A673 (cell line): ENCODE data around the gene CLSTN2. TPM values are rescaled to one million over a fixed set of nuclear protein-coding genes. Genes with fewer than 3 reads are reported as not detected.

Experiments
- BruUV-seq: library from RNA; stranded (reverse); fragments of 400-500 nt; replicated peaks from 2 replicates; lab custom pipeline; 2021; lab: Mats Ljungman, UMichigan
- CTCF ChIA-PET: fragments of 300-600 bp; sonication (Branson Sonifier 250); formaldehyde crosslinking; loops from one replicate; lab custom pipeline; 2022; ENCODE audit warnings: antibody characterized with exemption; lab: Charles Lee
- POLR2A ChIA-PET: fragments of 300-600 bp; sonication (Branson Sonifier 250); formaldehyde crosslinking; loops from one replicate; lab custom pipeline; 2022; ENCODE audit warnings: antibody characterized with exemption; ENCODE audit not compliant: low non-redundant PET; lab: Charles Lee
- DNase-seq: peaks from one replicate; pipeline ENCODE4 v3.0.0-alpha.2; 2015; ENCODE audit warnings: low spot score
- H3K27ac ChIP-seq: fragments of 200-600 bp; sonication (generic); 2 replicates; pipeline ENCODE4 v1.5.1; 2016; ENCODE audit warnings: mixed run types, low read depth, mild to moderate bottlenecking, mixed read lengths, antibody characterized with exemption, low read length; ENCODE audit not compliant: poor library complexity, severe bottlenecking
- H3K27me3 ChIP-seq: fragments of 200-600 bp; sonication (generic); replicated peaks from 2 replicates; pipeline ENCODE4 v1.6.1; 2017; ENCODE audit warnings: mixed run types, low read depth, mild to moderate bottlenecking, mixed read lengths, antibody characterized with exemption, low read length; ENCODE audit not compliant: insufficient read depth, poor library complexity
- H3K36me3 ChIP-seq: fragments of 200-600 bp; sonication (generic); 2 replicates; pipeline ENCODE4 v1.6.1; 2016; ENCODE audit warnings: mixed run types, mild to moderate bottlenecking, mixed read lengths, antibody characterized with exemption, low read length; ENCODE audit not compliant: insufficient read depth, poor library complexity, severe bottlenecking
- H3K4me1 ChIP-seq: fragments of 200-600 bp; sonication (generic); 2 replicates; pipeline ENCODE4 v1.6.1; 2017; ENCODE audit warnings: mixed run types, mild to moderate bottlenecking, mixed read lengths, antibody characterized with exemption, low read length; ENCODE audit not compliant: insufficient read depth, poor library complexity, severe bottlenecking
- H3K4me3 ChIP-seq: fragments of 200-600 bp; sonication (generic); 2 replicates; pipeline ENCODE4 v1.5.1; 2016; ENCODE audit warnings: low read depth, mixed run types, mild to moderate bottlenecking, mixed read lengths, low read length; ENCODE audit not compliant: poor library complexity, severe bottlenecking
- H3K9me3 ChIP-seq: fragments of 200-600 bp; sonication (generic); 2 replicates; pipeline ENCODE4 v1.6.1; 2016; ENCODE audit warnings: mixed run types, low read depth, mild to moderate bottlenecking, mixed read lengths, antibody characterized with exemption, low read length; ENCODE audit not compliant: poor library complexity, severe bottlenecking
- CTCF ChIP-seq: fragments of 300-800, 200-600 bp; sonication (generic); conservative IDR thresholded peaks from 2 replicates; pipeline ENCODE4 v1.5.1; 2017; ENCODE audit warnings: low read depth, mild to moderate bottlenecking, antibody characterized with exemption, low read length, moderate library complexity, mixed read lengths
- EZH2 ChIP-seq: fragments of 200-600 bp; sonication (generic); IDR thresholded peaks from 2 replicates; pipeline ENCODE4 v1.6.1; 2017; ENCODE audit warnings: borderline replicate concordance, low read depth, mild to moderate bottlenecking, mixed read lengths, antibody characterized with exemption, low read length; ENCODE audit not compliant: poor library complexity, severe bottlenecking
- intact Hi-C: fragments of 100-400 bp; cut with micrococcal nuclease; formaldehyde crosslinking; loops from one replicate; pipeline ENCODE4 v1.10.0; 2022; ENCODE audit not compliant: unreplicated experiment
- total RNA-seq: library from RNA; stranded (reverse); gene quantifications from 2 replicates; pipeline ENCODE4 v1.2.3, GENCODE V29; 2021

Gene CLSTN2
- total RNA-seq, 1 experiment from 2014 or later, result 50.7 TPM

GRCh38 chr3:140349938-140350337, 415.0 kb downstream of the CLSTN2 start:
- POLR2A ChIA-PET, result no interaction called here

GRCh38 chr3:140351466-140351865, 416.5 kb downstream of the CLSTN2 start:
- H3K4me3 ChIP-seq, result no peak overlapping the region
- H3K4me1 ChIP-seq, result no peaks in the 10 kb centered on the region
- no TSS peak for BruUV-seq
- H3K27ac ChIP-seq, result no peak overlapping the region
- ChIA-PET CTCF (no interaction called here), POLR2A (no interaction called here)
- no peak for DNase-seq
- intact Hi-C loops, result no loop called here
- H3K9me3 ChIP-seq, result no peaks in the 10 kb centered on the region
- H3K36me3 ChIP-seq, result no peaks in the 10 kb centered on the region
- TF ChIP-seq CTCF (no peak), EZH2 (no peak)
- H3K27me3 ChIP-seq, result no peaks in the 10 kb centered on the region

More at GRCh38 chr3:140349938-140350337, 415.0 kb downstream of the CLSTN2 start:
- DNase-seq, result no peak
- Histone ChIP-seq H3K4me3 (no peak overlapping the region), H3K9me3 (no peaks in the 10 kb centered on the region), H3K27me3 (no peaks in the 10 kb centered on the region), H3K4me1 (no peaks in the 10 kb centered on the region), H3K27ac (no peak overlapping the region), H3K36me3 (no peaks in the 10 kb centered on the region)
- no TSS peak for BruUV-seq
- CTCF ChIA-PET, result no interaction called here
- intact Hi-C loops, result no loop called here
- TF ChIP-seq CTCF, result no peak
- TF ChIP-seq EZH2, result no peak

- Histone ChIP-seq H3K4me1 (no peaks in the 10 kb centered on the region), H3K27me3 (no peaks in the 10 kb centered on the region), H3K36me3 (no peaks in the 10 kb centered on the region), H3K27ac (no peak overlapping the region), H3K9me3 (no peaks in the 10 kb centered on the region), H3K4me3 (no peak overlapping the region)
- no peak for TF ChIP-seq CTCF
- no peak for TF ChIP-seq EZH2
- BruUV-seq, result no TSS peak
- DNase-seq, result no peak
- intact Hi-C loops, result no loop called here
- POLR2A ChIA-PET, result no interaction called here
- CTCF ChIA-PET, result no interaction called here
Measured at GRCh38 chr3:140355481-140355880, 420.5 kb downstream of the CLSTN2 start.
